ENCODE measurements around the gene SLC4A3. TPM values are rescaled to one million over a fixed set of nuclear protein-coding genes. Genes with fewer than 3 reads are reported as not detected.

Gene SLC4A3
- total RNA-seq, 3 donors from 2014 or later = 0.29 to 3.4 (median 0.34) TPM

DNA sequence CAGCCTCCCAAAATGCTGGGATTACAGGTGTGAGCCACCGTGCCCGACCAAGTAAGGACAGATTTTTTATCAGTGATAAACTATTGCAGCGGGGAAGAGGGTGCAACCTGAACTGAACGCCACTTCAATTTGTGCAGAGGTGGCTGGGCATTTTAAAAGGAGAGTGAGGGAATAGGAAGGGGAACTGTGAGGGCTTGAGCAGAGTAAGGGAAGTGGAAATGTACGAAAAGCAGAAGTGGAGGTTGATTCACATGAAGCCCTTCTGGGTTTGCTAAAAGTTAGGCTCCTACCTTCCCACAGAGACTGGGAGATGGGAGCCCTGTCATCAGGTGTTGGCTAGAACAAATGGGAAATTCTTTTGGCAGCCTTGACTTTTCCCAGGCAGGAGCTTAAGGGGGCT is 23.7 kb upstream of the SLC4A3 start:
- intact Hi-C loops (cut with DNase I, micrococcal nuclease) = no loop called here
- Histone ChIP-seq H3K4me1 (ENCODE audit: low read depth) (no peaks in the 10 kb centered on the region), H3K4me3 (no peak overlapping the region), H3K36me3 (ENCODE audit: low read depth) (no peaks in the 10 kb centered on the region), H3K9me3 (no peaks in the 10 kb centered on the region)
- TF ChIP-seq, protein P1, sequence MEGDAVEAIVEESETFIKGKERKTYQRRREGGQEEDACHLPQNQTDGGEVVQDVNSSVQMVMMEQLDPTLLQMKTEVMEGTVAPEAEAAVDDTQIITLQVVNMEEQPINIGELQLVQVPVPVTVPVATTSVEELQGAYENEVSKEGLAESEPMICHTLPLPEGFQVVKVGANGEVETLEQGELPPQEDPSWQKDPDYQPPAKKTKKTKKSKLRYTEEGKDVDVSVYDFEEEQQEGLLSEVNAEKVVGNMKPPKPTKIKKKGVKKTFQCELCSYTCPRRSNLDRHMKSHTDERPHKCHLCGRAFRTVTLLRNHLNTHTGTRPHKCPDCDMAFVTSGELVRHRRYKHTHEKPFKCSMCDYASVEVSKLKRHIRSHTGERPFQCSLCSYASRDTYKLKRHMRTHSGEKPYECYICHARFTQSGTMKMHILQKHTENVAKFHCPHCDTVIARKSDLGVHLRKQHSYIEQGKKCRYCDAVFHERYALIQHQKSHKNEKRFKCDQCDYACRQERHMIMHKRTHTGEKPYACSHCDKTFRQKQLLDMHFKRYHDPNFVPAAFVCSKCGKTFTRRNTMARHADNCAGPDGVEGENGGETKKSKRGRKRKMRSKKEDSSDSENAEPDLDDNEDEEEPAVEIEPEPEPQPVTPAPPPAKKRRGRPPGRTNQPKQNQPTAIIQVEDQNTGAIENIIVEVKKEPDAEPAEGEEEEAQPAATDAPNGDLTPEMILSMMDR (IDR thresholded peaks at IDR 0.05) = no peak
- DNase-seq = no peak
- ATAC-seq = peak; percentile 22

DNA sequence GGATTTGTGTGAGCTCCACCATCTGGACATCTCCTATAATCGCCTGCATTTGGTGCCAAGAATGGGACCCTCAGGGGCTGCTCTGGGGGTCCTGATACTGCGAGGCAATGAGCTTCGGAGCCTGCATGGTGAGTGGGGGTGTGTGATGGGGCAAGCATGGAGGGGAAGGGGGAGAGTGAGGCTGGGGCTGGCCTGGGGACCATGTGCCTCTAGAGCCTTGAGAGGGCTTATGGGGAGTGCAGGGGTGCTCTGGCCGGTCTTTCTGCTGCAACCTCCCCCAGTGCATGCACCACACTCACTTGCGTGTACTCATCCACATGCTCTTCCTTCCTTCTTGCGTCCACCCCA is 21.8 kb upstream of the SLC4A3 start:
- no peaks in the 10 kb centered on the region for H3K9me3 ChIP-seq
- ATAC-seq (no peak), DNase-seq (no peak)
- H3K36me3 ChIP-seq (ENCODE audit: low read depth) = no peaks in the 10 kb centered on the region
- TF ChIP-seq, protein P1 (IDR thresholded peaks at IDR 0.05) = no peak
- no peaks in the 10 kb centered on the region for H3K4me1 ChIP-seq (ENCODE audit: low read depth)
- intact Hi-C loops (cut with DNase I, micrococcal nuclease) = no loop called here
- no peak overlapping the region for H3K4me3 ChIP-seq

DNA sequence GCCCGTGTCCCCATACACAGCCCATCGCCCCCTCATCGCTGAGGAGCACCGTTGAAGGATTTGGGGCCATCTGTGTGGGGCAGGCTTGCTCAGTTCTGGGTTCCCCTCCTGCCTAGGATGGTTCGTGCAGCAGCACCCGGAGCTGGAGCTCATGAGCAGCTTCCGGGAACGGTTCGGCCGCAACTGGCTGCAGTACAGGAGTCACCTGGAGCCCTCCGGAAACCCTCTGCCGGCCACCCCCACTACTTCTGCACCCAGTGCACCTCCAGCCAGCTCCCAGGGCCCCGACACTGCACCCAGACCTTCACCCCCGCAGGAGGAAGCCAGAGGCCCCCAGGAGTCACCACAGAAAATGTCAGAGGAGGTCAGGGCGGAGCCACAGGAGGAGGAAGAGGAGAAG is 19.5 kb upstream of the SLC4A3 start:
- Histone ChIP-seq H3K36me3 (ENCODE audit: low read depth) (no peaks in the 10 kb centered on the region), H3K4me1 (ENCODE audit: low read depth) (no peaks in the 10 kb centered on the region), H3K9me3 (no peaks in the 10 kb centered on the region), H3K4me3 (no peak overlapping the region)
- ATAC-seq = no peak
- intact Hi-C loops (cut with DNase I, micrococcal nuclease) = no loop called here
- TF ChIP-seq, protein P1 (IDR thresholded peaks at IDR 0.05) = no peak
- DNase-seq = no peak

DNA sequence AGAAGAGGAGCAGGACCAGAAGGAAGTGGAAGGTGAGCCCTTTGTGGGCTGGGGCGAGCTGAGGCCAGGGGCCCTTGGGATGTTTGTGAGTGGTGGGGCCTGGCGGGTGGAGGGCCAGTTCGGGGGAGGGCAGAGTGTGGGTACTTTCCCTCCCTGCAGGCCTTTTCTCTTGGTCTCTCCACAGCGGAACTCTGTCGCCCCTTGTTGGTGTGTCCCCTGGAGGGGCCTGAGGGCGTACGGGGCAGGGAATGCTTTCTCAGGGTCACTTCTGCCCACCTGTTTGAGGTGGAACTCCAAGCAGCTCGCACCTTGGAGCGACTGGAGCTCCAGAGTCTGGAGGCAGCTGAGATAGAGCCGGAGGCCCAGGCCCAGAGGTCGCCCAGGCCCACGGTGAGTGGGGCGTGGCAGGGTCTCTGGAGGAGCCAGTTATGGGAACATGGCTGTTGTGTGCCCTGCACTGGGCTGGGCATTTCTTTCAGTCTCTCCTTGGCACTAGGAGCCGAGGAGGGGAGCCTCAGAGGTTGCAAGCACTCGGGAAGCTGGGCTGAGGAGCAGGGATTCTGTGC is 18.9 kb upstream of the SLC4A3 start:
- no peak overlapping the region for H3K4me3 ChIP-seq
- TF ChIP-seq, protein P1 (IDR thresholded peaks at IDR 0.05) = no peak
- DNase-seq (no peak), ATAC-seq (no peak)
- intact Hi-C loops (cut with DNase I, micrococcal nuclease) = no loop called here
- no peaks in the 10 kb centered on the region for H3K36me3 ChIP-seq (ENCODE audit: low read depth)
- no peaks in the 10 kb centered on the region for H3K4me1 ChIP-seq (ENCODE audit: low read depth)
- H3K9me3 ChIP-seq = no peaks in the 10 kb centered on the region

DNA sequence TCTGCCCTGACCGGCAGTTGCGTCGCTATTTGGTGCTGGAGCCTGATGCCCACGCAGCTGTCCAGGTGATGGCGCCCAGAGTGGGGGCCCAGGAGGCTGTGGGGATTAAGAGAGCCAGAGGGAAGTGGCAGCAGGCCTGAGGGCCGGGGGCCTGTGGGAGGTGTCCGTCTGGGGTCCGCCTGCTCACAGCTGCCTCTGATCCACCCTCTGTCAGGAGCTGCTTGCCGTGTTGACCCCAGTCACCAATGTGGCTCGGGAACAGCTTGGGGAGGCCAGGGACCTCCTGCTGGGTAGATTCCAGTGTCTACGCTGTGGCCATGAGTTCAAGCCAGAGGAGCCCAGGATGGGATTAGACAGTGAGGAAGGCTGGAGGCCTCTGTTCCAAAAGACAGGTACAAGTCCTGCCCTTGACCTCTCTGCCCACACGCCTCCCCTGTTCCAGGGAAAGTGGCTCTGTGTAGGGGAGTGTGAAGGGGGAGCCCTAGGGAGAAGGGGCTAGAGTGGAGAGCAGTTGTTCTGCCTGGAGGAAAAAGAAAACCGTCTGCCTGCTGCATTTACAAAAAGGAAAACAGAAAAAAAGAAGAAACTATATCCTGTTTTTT is 18.2 kb upstream of the SLC4A3 start:
- Histone ChIP-seq H3K9me3 (no peaks in the 10 kb centered on the region), H3K4me3 (no peak overlapping the region), H3K4me1 (ENCODE audit: low read depth) (no peaks in the 10 kb centered on the region), H3K36me3 (ENCODE audit: low read depth) (no peaks in the 10 kb centered on the region)
- DNase-seq (no peak), ATAC-seq (no peak)
- TF ChIP-seq, protein P1 (IDR thresholded peaks at IDR 0.05) = no peak
- intact Hi-C loops (cut with DNase I, micrococcal nuclease) = no loop called here

DNA sequence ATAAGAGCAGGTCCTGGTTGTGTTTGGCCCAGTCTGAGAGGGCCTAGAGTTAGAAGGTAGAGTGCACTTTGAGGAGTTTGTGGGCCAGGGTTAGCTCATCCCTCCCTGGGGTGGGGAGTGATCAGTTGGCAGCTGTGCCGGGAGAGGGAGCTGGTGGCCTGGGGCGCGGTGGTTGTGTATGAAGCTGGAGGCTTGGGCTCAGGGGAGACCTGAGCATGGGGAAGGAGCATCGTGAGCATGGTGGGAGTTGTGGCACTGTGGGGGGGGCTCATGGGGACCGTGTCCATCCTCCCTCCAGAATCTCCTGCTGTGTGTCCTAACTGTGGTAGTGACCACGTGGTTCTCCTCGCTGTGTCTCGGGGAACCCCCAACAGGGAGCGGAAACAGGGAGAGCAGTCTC is 16.1 kb upstream of the SLC4A3 start:
- H3K9me3 ChIP-seq = no peaks in the 10 kb centered on the region
- H3K36me3 ChIP-seq (ENCODE audit: low read depth) = no peaks in the 10 kb centered on the region

More for the DNA sequence above, 16.1 kb upstream of the SLC4A3 start:
- TF ChIP-seq, protein P1 (IDR thresholded peaks at IDR 0.05) = no peak
- ATAC-seq (no peak), DNase-seq (no peak)
- no peak overlapping the region for H3K4me3 ChIP-seq
- intact Hi-C loops (cut with DNase I, micrococcal nuclease) = no loop called here
- H3K4me1 ChIP-seq (ENCODE audit: low read depth) = no peaks in the 10 kb centered on the region

Measured in mucosa of descending colon (tissue), 3 donors.